ENCODE results near the gene DAD1.

DAD1 gene

GRCh38 chr14:22536853-22537338, 52.1 kb downstream of the DAD1 start:
- DNase-seq (ENCODE audit: low spot score): peak; percentile 91

GRCh38 chr14:22535916-22536315, 53.1 kb downstream of the DAD1 start:
- no peak for DNase-seq (ENCODE audit: low spot score)

DNA sequence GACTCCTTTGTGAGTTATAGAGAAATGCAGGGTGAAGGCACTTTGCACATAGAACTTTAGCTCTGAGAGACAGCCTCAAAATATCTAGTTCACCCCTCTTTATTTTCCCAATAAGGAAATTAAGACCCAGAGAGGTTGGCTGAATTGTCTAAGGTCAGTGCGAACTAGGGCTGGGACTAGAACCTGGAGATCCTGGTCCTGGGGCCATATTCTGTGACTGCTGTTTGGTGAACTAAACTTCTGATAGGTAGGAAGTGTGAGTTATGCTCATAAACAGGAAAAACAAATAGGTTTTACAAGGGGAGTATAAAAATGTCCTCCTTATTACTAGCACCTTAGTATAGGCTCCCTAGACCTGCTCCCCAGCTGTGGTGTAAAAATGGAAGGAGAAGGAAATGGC, 53.9 kb downstream of the DAD1 start:
- DNase-seq (ENCODE audit: low spot score): no peak

DNA sequence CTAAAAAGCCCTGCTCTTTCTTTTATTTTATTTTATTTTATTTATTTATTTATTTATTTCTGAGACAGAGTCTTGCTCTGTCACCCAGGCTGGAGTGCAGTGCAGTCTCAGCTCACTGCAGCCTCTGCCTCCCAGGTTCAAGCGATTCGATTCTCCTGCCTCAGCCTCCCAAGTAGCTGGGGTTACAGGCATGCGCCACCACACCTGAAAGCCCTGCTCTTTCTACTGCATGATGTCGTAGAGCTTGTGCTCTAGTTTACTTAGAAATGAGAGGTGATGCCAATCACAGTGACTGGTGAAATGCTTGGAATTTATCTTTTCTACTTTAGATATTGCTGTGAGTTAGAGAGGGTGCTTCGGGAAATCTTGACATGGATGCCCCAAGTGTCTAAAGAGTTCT, 54.5 kb downstream of the DAD1 start:
- DNase-seq (ENCODE audit: low spot score): no peak

- no peak for DNase-seq (ENCODE audit: low spot score)
Measured at GRCh38 chr14:22533739-22534359, 55.2 kb downstream of the DAD1 start.

- no peak for DNase-seq (ENCODE audit: low spot score)
Measured at GRCh38 chr14:22533057-22533704, 55.8 kb downstream of the DAD1 start.

DNA sequence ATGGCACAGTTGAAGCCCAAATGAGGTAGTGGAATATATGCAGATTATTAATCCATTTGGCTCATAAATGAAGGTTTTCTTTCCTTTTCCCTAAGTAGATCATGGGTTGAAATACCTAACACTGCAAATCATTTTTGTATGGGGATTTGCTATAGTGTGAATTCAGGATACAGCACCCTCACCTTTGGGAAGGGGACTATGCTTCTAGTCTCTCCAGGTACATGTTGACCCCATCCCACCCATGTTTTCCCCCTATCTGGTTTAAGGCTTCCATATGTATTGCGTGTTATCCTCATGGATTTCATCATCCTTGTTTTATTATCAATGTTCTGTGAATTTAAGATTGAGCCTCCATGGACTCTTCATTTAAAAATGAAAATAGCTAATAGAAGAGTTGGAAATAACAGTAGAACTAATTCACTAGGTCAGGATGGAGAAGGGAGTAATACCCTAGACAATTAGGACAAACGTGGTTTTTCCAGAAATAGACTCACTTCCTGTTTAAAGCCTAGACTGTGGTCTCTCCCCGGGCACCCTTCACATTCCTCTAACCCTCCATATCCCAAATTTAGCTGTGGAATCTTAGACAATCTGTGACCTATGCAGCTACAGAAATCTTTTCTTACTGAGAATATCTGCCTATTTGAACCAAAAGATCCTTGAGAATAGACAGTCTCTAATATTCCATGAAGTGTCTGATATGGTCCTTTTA, 56.5 kb downstream of the DAD1 start:
- no peak for DNase-seq (ENCODE audit: low spot score)

DNA sequence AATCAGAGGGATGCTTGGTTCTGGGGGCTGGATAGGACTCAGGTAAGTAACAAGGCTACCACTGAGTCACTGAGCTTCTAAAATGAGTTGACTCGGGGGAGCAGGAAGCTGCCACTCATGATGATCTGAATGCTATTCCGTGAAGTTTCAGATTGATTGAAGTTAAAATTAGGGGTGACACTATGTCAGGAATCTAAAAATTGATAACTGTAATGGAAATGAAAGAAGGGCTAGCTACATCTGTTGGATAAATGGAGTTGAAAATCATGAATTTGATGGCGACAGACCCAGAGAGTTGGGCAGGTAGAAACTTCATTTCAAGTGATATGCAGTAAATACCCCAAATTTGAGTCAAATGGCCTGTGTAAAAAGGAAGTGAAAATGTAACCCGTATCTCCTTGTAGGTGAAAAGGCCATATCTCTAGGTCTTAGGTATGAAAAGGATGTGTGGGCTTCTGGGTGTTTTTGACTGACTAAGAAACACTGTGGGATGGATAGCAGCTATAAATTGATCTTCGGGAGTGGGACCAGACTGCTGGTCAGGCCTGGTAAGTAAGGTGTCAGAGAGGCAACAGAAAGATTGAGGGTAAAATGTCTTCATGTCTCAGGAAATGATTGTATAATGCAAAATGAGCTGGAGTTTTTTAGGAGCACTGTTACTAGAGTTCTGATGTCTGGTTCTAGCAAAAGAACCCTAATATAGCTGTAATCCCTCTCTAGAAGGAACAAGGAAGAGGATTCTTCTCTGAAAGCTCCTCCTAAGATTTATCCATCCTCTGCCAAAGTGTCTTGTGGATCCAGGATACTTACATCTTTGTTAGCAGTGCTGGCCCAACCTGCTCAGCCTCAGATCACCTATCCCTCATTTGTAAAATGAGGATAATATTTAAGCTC, 57.3 kb downstream of the DAD1 start:
- DNase-seq (ENCODE audit: low spot score): no peak

- DNase-seq (ENCODE audit: low spot score): no peak
Measured at GRCh38 chr14:22530127-22530526, 58.9 kb downstream of the DAD1 start.

GRCh38 chr14:22526744-22527143, 62.3 kb downstream of the DAD1 start:
- DNase-seq (ENCODE audit: low spot score): no peak

GRCh38 chr14:22526218-22526617, 62.8 kb downstream of the DAD1 start:
- no peak for DNase-seq (ENCODE audit: low spot score)

- no peak for DNase-seq (ENCODE audit: low spot score)
Measured at GRCh38 chr14:22524784-22525161, 64.3 kb downstream of the DAD1 start.

- no peak for DNase-seq (ENCODE audit: low spot score)
Measured at GRCh38 chr14:22524115-22524783, 64.8 kb downstream of the DAD1 start.

- no peak for DNase-seq (ENCODE audit: low spot score)
Measured at GRCh38 chr14:22523283-22523682, 65.7 kb downstream of the DAD1 start.

DNA sequence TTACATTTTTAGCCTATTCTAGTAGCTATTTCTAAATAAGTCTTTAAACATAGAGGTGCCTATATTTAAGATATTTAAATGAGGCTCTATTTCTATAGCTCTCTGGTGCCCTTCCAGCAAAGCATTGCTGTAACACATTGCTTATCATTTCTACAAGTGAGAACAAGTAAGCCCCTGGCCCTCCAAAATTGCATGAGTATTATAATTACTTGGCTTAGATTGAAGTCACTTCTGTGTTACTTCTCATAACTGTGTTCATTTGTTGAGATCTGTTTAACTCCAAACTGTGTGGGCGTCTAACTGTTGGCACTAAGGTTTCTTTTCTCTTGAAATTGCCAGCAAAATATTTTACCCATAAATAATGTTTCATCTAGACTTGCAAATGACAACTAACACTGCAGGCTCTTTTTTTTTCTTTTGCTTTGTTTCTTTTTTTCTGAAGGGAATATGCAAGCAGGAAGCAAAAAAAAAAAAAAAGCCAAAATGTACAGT, 66.5 kb downstream of the DAD1 start:
- DNase-seq (ENCODE audit: low spot score): no peak

DNA sequence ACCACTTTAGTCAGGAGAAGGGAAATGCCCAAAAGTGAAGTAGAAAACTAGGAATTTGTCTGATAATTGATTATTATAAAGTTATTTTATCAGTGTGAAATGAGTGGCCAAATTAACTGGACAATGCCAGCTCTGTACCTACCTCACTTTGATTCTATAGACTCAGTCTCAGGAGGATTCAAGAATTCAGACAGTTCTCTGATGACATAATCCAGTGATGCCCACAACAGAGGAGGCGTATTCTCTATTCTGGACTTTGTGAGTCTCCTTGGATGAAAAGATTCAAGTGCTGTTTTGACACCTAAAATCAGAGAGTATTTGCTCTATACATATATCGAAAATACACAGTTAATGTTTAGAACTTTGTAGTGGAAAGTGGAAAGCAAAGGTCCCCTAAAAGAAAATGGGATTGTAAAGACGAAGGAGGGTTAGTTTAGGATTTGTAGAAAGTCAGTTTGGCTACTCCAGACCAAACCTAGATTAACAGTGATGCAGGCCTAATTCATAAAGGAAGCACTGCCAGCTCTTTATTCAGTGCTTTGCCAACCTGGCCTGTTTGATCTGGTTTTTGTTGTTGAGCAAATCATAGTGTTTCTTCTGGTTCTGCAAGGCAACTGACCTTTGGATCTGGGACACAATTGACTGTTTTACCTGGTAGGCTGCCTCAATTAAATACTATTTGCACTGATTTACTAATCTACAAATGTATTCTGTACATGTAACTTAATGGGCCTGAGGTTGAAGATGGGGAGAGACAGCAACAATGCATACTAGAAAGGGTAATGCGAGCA, 67.4 kb downstream of the DAD1 start:
- no peak for DNase-seq (ENCODE audit: low spot score)

DNA sequence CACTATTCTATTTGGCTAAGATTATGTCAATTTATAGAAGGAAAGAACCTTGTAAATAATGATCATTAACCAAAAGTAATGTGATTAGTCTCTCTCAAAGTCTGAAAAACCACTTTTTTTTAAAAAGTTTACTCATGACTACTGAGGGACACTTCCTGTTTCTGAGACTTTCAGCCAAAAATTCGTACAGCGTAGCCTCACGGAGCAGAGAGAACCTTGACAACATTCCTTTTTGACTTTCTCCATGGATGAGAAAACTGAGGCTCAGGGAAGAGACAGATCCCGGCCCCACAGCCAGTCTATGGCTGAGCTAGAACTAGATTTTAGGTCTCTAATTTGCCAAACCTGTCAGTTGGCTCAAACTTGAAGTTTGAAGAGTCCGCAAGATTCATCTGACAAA, 68.2 kb downstream of the DAD1 start:
- no peak for DNase-seq (ENCODE audit: low spot score)

DNA sequence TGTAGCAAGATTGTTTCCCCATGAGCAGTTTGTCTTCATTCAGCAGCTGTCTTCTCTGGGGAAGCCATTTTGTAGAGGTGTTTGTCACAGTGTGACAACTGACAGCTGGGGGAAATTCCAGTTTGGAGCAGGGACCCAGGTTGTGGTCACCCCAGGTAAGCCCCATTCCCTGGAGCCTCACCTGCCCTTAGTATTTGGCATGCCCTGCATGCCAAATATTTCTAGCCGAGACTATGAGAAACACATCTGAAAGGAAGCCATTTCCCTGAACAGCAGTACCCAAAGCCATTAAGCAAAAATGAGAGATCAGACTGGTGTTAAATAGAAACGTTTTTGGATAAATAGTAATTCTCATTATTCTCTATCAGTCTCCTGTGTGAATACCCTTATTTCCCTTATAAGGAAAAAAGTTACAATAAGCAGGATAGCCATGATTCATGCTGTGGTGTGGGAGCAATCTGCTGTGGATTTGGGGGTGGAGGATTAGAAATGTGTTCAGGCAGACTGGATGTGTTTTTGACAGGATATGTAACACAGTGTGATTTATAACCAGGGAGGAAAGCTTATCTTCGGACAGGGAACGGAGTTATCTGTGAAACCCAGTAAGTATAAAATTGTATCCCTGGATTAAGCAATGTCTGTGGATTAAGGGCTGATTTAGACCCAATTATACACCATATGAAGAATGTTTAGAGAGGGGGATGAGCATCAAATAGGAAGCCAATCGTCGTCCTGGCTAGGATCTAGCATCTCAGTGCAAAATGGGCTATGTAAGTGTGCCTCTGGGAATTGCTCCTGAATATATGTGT, 68.9 kb downstream of the DAD1 start:
- DNase-seq (ENCODE audit: low spot score): no peak

- no peak for DNase-seq (ENCODE audit: low spot score)
Measured at GRCh38 chr14:22518073-22518472, 71.0 kb downstream of the DAD1 start.
